ENCODE measurements around the gene AP2A1. TPM values are rescaled to one million over a fixed set of nuclear protein-coding genes. Genes with fewer than 3 reads are reported as not detected.

AP2A1 gene
- total and polyA plus RNA-seq, 2 experiments from 2014 or later = 64.9 to 124 TPM

DNA sequence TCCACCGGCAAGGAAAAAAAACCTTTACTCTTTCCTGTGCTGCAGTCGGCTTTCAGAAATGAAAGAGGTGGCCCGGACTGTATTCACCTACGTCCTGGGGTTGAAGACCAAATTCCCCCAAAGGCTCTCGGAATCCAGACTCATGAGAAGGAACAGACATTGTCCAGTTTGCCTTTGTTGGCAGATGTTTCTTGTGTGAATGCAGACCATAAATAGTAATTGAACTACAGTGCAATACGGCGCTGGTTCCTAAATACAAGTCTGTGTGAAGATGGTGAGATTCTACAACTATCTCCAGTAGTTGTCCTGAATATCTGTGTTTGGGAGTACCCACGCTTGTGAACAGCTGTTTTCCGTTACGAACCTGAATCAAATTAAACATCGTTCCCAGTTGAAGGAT is 72.9 kb downstream of the AP2A1 start:
- H3K27ac ChIP-seq = no peak overlapping the region
- H4K20me1 ChIP-seq (ENCODE audit: insufficient read depth) = no peaks in the 10 kb centered on the region
- no peak overlapping the region for H3K4me2 ChIP-seq (ENCODE audit: unreplicated experiment)
- no peak overlapping the region for H2AFZ ChIP-seq
- TF ChIP-seq EZH2 (IDR thresholded peaks at IDR 0.05; ENCODE audit: insufficient read depth, poor library complexity, severe bottlenecking) (no peak), EZH2phosphoT487 (IDR thresholded peaks at IDR 0.05; ENCODE audit: insufficient read depth, low read depth) (no peak)
- no peak overlapping the region for H3K4me3 ChIP-seq
- H3K4me1 ChIP-seq (ENCODE audit: insufficient read depth) = no peaks in the 10 kb centered on the region
- H3K27me3 ChIP-seq (replicated peaks; ENCODE audit: insufficient read depth) = no peaks in the 10 kb centered on the region
- no peaks in the 10 kb centered on the region for H3K9me3 ChIP-seq (ENCODE audit: low read depth)
- no peak overlapping the region for H3K9ac ChIP-seq
- in situ Hi-C loops (cut with MboI) = no loop called here
- H3K9me2 ChIP-seq (ENCODE audit: insufficient read depth) = no peaks in the 10 kb centered on the region
- 76 to 79% methylated on average over 11 of the region's 11 CpGs for WGBS, 2 experiments (ENCODE audit: low coverage in 1 of 2, low lambda C conversion rate in 2 of 2, missing lambda C conversion rate in 2 of 2)
- peaks cover 11% of the 10 kb centered on the region; the same call in 1 of the 2 replicates for H3K36me3 ChIP-seq (ENCODE audit: low read depth)
- 0 out of 2 replicates have a peak, but pooled peaks cover 6% of the 10 kb centered on the region for H3F3A ChIP-seq (ENCODE audit: insufficient read depth)
- DNase-seq = no peak
- no peaks in the 10 kb centered on the region for H3K79me2 ChIP-seq (ENCODE audit: insufficient read depth)

DNA sequence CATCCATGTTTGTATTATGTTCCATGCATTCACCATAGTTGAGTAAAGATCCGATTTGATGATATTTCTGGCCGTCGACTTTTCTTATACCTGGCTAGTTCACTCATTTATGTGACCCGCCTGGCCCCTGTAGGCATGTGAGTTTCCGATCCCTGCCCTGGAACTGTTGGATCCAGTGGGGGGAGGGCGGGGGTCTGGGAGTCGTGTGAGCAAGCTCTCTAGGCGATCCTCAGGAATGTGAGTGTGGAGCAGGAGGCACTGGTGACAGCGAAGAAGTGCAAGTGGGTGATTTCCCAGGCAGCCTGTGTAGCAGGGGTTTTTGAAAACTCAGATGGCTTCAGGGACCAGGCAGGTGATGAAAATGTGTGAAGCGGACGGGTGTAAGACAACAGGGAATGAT is 73.5 kb downstream of the AP2A1 start:
- Histone ChIP-seq H3K9me3 (ENCODE audit: low read depth) (no peaks in the 10 kb centered on the region), H3K36me3 (ENCODE audit: low read depth) (peaks cover 11% of the 10 kb centered on the region; the same call in 1 of the 2 replicates), H3K4me2 (ENCODE audit: unreplicated experiment) (no peak overlapping the region), H3K79me2 (ENCODE audit: insufficient read depth) (no peaks in the 10 kb centered on the region), H4K20me1 (ENCODE audit: insufficient read depth) (no peaks in the 10 kb centered on the region), H3K9ac (no peak overlapping the region), H2AFZ (no peak overlapping the region), H3K4me3 (no peak overlapping the region), H3K9me2 (ENCODE audit: insufficient read depth) (no peaks in the 10 kb centered on the region), H3K27ac (no peak overlapping the region), H3K4me1 (ENCODE audit: insufficient read depth) (no peaks in the 10 kb centered on the region), H3K27me3 (replicated peaks; ENCODE audit: insufficient read depth) (no peaks in the 10 kb centered on the region), H3F3A (ENCODE audit: insufficient read depth) (peaks cover 6% of the 10 kb centered on the region; the same call in 1 of the 2 replicates)
- in situ Hi-C loops (cut with MboI) = no loop called here
- no peak for DNase-seq
- no peak for TF ChIP-seq EZH2phosphoT487 (IDR thresholded peaks at IDR 0.05; ENCODE audit: insufficient read depth, low read depth)
- no peak for TF ChIP-seq EZH2 (IDR thresholded peaks at IDR 0.05; ENCODE audit: insufficient read depth, poor library complexity, severe bottlenecking)
- WGBS, 2 experiments (ENCODE audit: low coverage in 1 of 2, low lambda C conversion rate in 2 of 2, missing lambda C conversion rate in 2 of 2) = 83 to 91% methylated on average over 11 of the region's 11 CpGs

DNA sequence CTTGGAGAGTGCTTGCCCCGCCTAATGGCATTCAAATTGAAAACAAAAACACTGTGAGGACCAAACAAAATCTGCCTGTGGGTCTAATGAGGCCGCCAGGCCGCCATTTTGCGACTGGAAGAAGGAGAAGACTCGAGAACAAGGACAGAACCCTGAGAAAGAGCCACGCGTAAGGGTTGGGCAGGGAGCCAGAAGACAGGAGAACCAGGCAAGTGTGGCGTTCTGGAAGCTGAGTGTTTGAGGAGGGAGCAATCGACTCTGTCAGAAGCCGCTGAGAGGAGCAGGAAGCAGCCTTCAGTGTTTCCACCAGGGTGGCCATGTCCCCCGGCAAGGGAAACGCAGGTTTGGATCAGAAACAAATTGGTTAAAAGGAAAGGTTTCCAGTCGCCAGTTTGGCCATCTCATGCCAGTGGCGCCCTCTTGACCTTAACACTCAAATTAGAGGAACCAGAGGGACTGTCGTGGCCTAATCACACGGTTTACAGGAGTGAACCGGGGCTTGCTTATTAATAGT is 74.0 kb downstream of the AP2A1 start:
- Histone ChIP-seq H3K9ac (no peak overlapping the region), H3K4me3 (no peak overlapping the region), H3K4me1 (ENCODE audit: insufficient read depth) (no peaks in the 10 kb centered on the region), H3F3A (ENCODE audit: insufficient read depth) (peaks cover 9% of the 10 kb centered on the region; the same call in 1 of the 2 replicates), H3K9me3 (ENCODE audit: low read depth) (no peaks in the 10 kb centered on the region), H3K79me2 (ENCODE audit: insufficient read depth) (no peaks in the 10 kb centered on the region), H3K27ac (no peak overlapping the region), H3K4me2 (ENCODE audit: unreplicated experiment) (no peak overlapping the region), H4K20me1 (ENCODE audit: insufficient read depth) (no peaks in the 10 kb centered on the region), H3K27me3 (replicated peaks; ENCODE audit: insufficient read depth) (no peaks in the 10 kb centered on the region), H3K36me3 (ENCODE audit: low read depth) (peaks cover 11% of the 10 kb centered on the region; the same call in 1 of the 2 replicates), H2AFZ (no peak overlapping the region), H3K9me2 (ENCODE audit: insufficient read depth) (no peaks in the 10 kb centered on the region)
- 85 to 88% methylated on average over 16 to 17 of the region's 17 CpGs for WGBS, 2 experiments (ENCODE audit: low coverage in 1 of 2, low lambda C conversion rate in 2 of 2, missing lambda C conversion rate in 2 of 2)
- DNase-seq = no peak
- in situ Hi-C loops (cut with MboI) = no loop called here
- TF ChIP-seq EZH2 (IDR thresholded peaks at IDR 0.05; ENCODE audit: insufficient read depth, poor library complexity, severe bottlenecking) (no peak), EZH2phosphoT487 (IDR thresholded peaks at IDR 0.05; ENCODE audit: insufficient read depth, low read depth) (no peak)

DNA sequence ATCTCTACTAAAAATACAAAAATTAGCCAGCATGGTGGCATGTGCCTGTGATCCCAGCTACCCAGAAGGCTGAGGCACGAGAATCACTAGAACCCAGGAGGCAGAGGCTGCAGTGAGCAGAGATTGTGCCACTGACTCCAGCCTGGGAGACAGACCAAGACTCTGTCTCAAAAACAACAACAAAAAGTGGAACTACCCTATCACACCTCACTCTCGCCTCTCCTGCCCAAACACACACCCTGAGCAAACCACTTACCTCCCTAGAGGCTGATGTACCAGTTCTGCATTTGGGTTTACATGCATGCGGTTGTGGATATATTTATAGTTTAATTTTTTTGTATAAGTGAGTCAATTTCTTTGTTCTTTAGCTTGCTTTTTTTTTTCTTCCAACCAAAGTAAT is 76.5 kb downstream of the AP2A1 start:
- H3K27me3 ChIP-seq (replicated peaks; ENCODE audit: insufficient read depth) = no peaks in the 10 kb centered on the region
- H3K9ac ChIP-seq = no peak overlapping the region
- H4K20me1 ChIP-seq (ENCODE audit: insufficient read depth) = no peaks in the 10 kb centered on the region
- H3K27ac ChIP-seq = no peak overlapping the region
- H3K9me3 ChIP-seq (ENCODE audit: low read depth) = no peaks in the 10 kb centered on the region
- H3K36me3 ChIP-seq (ENCODE audit: low read depth) = peaks cover 11% of the 10 kb centered on the region; the same call in 1 of the 2 replicates
- WGBS, 2 experiments (ENCODE audit: low coverage in 1 of 2, low lambda C conversion rate in 2 of 2, missing lambda C conversion rate in 2 of 2) = 86 to 89% methylated on average over 3 of the region's 3 CpGs
- no peaks in the 10 kb centered on the region for H3K9me2 ChIP-seq (ENCODE audit: insufficient read depth)
- TF ChIP-seq EZH2 (IDR thresholded peaks at IDR 0.05; ENCODE audit: insufficient read depth, poor library complexity, severe bottlenecking) (no peak), EZH2phosphoT487 (IDR thresholded peaks at IDR 0.05; ENCODE audit: insufficient read depth, low read depth) (no peak)
- H3K4me1 ChIP-seq (ENCODE audit: insufficient read depth) = peaks cover 3% of the 10 kb centered on the region; the same call in 1 of the 2 replicates
- H3F3A ChIP-seq (ENCODE audit: insufficient read depth) = peaks cover 17% of the 10 kb centered on the region
- no peak overlapping the region for H3K4me3 ChIP-seq
- no peak for DNase-seq
- H2AFZ ChIP-seq = no peak overlapping the region
- in situ Hi-C loops (cut with MboI) = no loop called here
- no peak overlapping the region for H3K4me2 ChIP-seq (ENCODE audit: unreplicated experiment)
- no peaks in the 10 kb centered on the region for H3K79me2 ChIP-seq (ENCODE audit: insufficient read depth)
